Transverse colon (tissue), 4 donors: ENCODE results near the gene PHYKPL. TPM values are rescaled to one million over a fixed set of nuclear protein-coding genes. Genes with fewer than 3 reads are reported as not detected.

ENCODE experiments used
- DNase-seq: peaks from one replicate; pipeline ENCODE4 v3.0.0-alpha.2; 2019
- H3K27ac ChIP-seq, 4 donors: fragments of 200-600 bp; sonication (generic); 2 replicates each; pipeline ENCODE4 v1.5.1; 2016 to 2018; ENCODE audit warnings: inconsistent platforms in 4 of 4
- H3K27me3 ChIP-seq: fragments of 200-600 bp; sonication (generic); 2 replicates; pipeline ENCODE4 v1.5.1; 2017; ENCODE audit warnings: inconsistent platforms
- H3K36me3 ChIP-seq, 4 donors: fragments of 200-600 bp; sonication (generic); 2 replicates each; pipeline ENCODE4 v1.5.1; 2017 to 2019; ENCODE audit warnings: inconsistent platforms in 4 of 4
- H3K4me1 ChIP-seq, 4 donors: fragments of 200-600 bp; sonication (generic); 2 replicates each; pipeline ENCODE4 v1.5.1; 2017 to 2020; ENCODE audit warnings: inconsistent platforms in 4 of 4
- H3K4me3 ChIP-seq, 4 donors: fragments of 200-600 bp; sonication (generic); 1 replicate in 1 of 4; 2 replicates in 3 of 4; pipeline versions ENCODE4 v1.5.1 to v1.6.1; 2017 to 2019; ENCODE audit warnings: inconsistent platforms in 4 of 4
- H3K9me3 ChIP-seq, 2 donors: fragments of 200-600 bp; sonication (generic); 2 replicates each; pipeline ENCODE4 v1.5.1; 2017 to 2019; ENCODE audit warnings: inconsistent platforms in 2 of 2
- EP300 ChIP-seq: sonication (generic); formaldehyde crosslinking; IDR thresholded peaks from one replicate; pipeline ENCODE4 v1.6.1; 2017; ENCODE audit warnings: antibody characterized with exemption, low read depth
- POLR2A ChIP-seq: fragments of 450-650 bp; IDR thresholded peaks from one replicate; pipeline ENCODE4 v1.6.1; 2016; ENCODE audit warnings: antibody characterized with exemption, mild to moderate bottlenecking, moderate library complexity
- POLR2AphosphoS5 ChIP-seq, 3 donors: sonication (generic); formaldehyde crosslinking; IDR thresholded peaks; one replicate each; pipeline ENCODE4 v1.6.1; 2016; ENCODE audit warnings: antibody characterized with exemption in 3 of 3
- WGBS, 2 donors: methylation state at CpG; one replicate each; pipeline ENCODE4 v1.1.5; 2018; ENCODE audit warnings: low coverage in 1 of 2; 5-methylcytosine and 5-hydroxymethylcytosine counted together
- in situ Hi-C, 4 donors: fragments of 200-750 bp; cut with MboI; loops; one replicate each; pipeline versions ENCODE4 v1.15.0 to v1.15.1; 2017; ENCODE audit warnings: low sequenced_read_pairs in 3 of 4, low pct_ligation_motif_present in 1 of 4, low pct_unique_long_range_greater_than_20kb in 1 of 4
- intact Hi-C: fragments of 100-400 bp; cut with DNase I; formaldehyde crosslinking; loops from one replicate; pipeline ENCODE4 v1.15.1; 2023; ENCODE audit warnings: low total_unique reads
- total RNA-seq, 4 donors: library from RNA; depleted of rRNA; stranded (reverse); fragments of >200 nt; gene quantifications; one replicate each; pipeline ENCODE4 v1.1.0, GENCODE V29; 2016
- TF ChIP-seq, protein P1 (sequence below), 5 experiments: fragments of 200-600 bp in 3 of 5; fragments of 450-650 bp in 2 of 5; sonication (generic) in 3 of 5; IDR thresholded peaks; 1 replicate in 2 of 5; 2 replicates in 3 of 5; pipeline ENCODE4 v1.5.1; 2016 to 2017; ENCODE audit warnings: antibody characterized with exemption in 5 of 5, inconsistent platforms in 3 of 5, mild to moderate bottlenecking in 2 of 5, moderate library complexity in 1 of 5

The PHYKPL gene
- total RNA-seq, 4 donors from 2014 or later, result 124 to 405 (median 197) TPM

- Histone ChIP-seq H3K36me3 (no peaks in the 10 kb centered on the region), H3K27ac (no peak overlapping the region), H3K27me3 (no peaks in the 10 kb centered on the region), H3K9me3 (no peaks in the 10 kb centered on the region), H3K4me3 (no peak overlapping the region), H3K4me1 (no peaks in the 10 kb centered on the region)
- intact Hi-C loops (no loop called here), in situ Hi-C loops (no loop called here)
- TF ChIP-seq POLR2A (no peak), POLR2AphosphoS5 (IDR thresholded peaks at IDR 0.05) (no peak), EP300 (no peak)
- TF ChIP-seq, protein P1, sequence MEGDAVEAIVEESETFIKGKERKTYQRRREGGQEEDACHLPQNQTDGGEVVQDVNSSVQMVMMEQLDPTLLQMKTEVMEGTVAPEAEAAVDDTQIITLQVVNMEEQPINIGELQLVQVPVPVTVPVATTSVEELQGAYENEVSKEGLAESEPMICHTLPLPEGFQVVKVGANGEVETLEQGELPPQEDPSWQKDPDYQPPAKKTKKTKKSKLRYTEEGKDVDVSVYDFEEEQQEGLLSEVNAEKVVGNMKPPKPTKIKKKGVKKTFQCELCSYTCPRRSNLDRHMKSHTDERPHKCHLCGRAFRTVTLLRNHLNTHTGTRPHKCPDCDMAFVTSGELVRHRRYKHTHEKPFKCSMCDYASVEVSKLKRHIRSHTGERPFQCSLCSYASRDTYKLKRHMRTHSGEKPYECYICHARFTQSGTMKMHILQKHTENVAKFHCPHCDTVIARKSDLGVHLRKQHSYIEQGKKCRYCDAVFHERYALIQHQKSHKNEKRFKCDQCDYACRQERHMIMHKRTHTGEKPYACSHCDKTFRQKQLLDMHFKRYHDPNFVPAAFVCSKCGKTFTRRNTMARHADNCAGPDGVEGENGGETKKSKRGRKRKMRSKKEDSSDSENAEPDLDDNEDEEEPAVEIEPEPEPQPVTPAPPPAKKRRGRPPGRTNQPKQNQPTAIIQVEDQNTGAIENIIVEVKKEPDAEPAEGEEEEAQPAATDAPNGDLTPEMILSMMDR (IDR thresholded peaks at IDR 0.05), result no peak
- no peak for DNase-seq
- WGBS, 2 donors, result 68 to 80% methylated on average over 2 of the region's 2 CpGs
These were observed 12.8 kb upstream of the PHYKPL start for GRCh38 chr5:178245389-178245788.

GRCh38 chr5:178244576-178244975 lies 12.0 kb upstream of the PHYKPL start:
- no peak for DNase-seq
- TF ChIP-seq POLR2A, result no peak
- TF ChIP-seq, protein P1 (IDR thresholded peaks at IDR 0.05), result no peak
- no peak for TF ChIP-seq EP300
- no peak for TF ChIP-seq POLR2AphosphoS5 (IDR thresholded peaks at IDR 0.05)
- intact Hi-C loops, result no loop called here
- WGBS, 2 donors, result 87% methylated on average over 2 of the region's 2 CpGs; no CpG with 5 or more reads in 1 of the 2 donors
- Histone ChIP-seq H3K4me1 (no peaks in the 10 kb centered on the region), H3K9me3 (no peaks in the 10 kb centered on the region), H3K36me3 (no peaks in the 10 kb centered on the region), H3K27ac (no peak overlapping the region), H3K27me3 (no peaks in the 10 kb centered on the region), H3K4me3 (no peak overlapping the region)
- in situ Hi-C loops, result no loop called here

GRCh38 chr5:178242416-178242815 lies 9.8 kb upstream of the PHYKPL start:
- in situ Hi-C loops, result no loop called here
- 73 to 81% methylated on average over 3 to 10 of the region's 10 CpGs for WGBS, 2 donors
- Histone ChIP-seq H3K4me3 (no peak overlapping the region), H3K9me3 (no peaks in the 10 kb centered on the region), H3K27ac (no peak overlapping the region), H3K36me3 (no peaks in the 10 kb centered on the region), H3K4me1 (peaks cover 0 to 19% (median 8%) of the 10 kb centered on the region in 4 donors), H3K27me3 (no peaks in the 10 kb centered on the region)
- TF ChIP-seq EP300, result no peak
- TF ChIP-seq POLR2AphosphoS5 (IDR thresholded peaks at IDR 0.05), result no peak
- TF ChIP-seq, protein P1 (IDR thresholded peaks at IDR 0.05), result no peak
- no peak for TF ChIP-seq POLR2A
- intact Hi-C loops, result no loop called here
- DNase-seq, result no peak

- WGBS, 2 donors, result 88% methylated on average over 15 of the region's 15 CpGs; no CpG with 5 or more reads in 1 of the 2 donors
- Histone ChIP-seq H3K4me3 (no peak overlapping the region), H3K4me1 (peaks cover 0 to 25% (median 14%) of the 10 kb centered on the region in 4 donors), H3K27me3 (no peaks in the 10 kb centered on the region), H3K9me3 (no peaks in the 10 kb centered on the region), H3K36me3 (no peaks in the 10 kb centered on the region), H3K27ac (no peak overlapping the region)
- DNase-seq, result no peak
- intact Hi-C loops, result no loop called here
- TF ChIP-seq EP300, result no peak
- TF ChIP-seq POLR2A, result no peak
- TF ChIP-seq, protein P1 (IDR thresholded peaks at IDR 0.05), result no peak
- TF ChIP-seq POLR2AphosphoS5 (IDR thresholded peaks at IDR 0.05), result no peak
- in situ Hi-C loops, result no loop called here
These were observed 9.2 kb upstream of the PHYKPL start for GRCh38 chr5:178241688-178242231.
